Measurements from ENCODE around the gene MFSD6L.

MFSD6L gene

DNA sequence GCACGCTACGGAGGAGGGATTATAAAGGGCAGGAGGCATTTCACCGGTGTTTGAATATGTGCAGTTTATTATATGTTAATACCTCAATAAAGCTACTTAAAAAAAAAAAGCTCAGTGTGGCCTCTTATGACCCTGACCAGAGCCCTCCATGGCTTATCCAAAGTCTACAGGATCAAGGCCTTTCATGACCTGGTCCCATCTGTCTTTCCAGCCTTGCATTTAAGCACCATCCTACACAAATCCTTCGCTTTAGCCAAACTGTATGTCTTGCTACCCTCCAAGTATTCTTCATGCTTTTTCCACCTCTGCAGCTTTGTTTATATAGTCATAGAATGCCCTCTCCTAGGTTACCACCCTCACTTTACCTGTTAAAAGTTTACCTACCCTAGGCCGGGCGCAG is 6.5 kb downstream of the MFSD6L start:
- TF ChIP-seq, protein P1, sequence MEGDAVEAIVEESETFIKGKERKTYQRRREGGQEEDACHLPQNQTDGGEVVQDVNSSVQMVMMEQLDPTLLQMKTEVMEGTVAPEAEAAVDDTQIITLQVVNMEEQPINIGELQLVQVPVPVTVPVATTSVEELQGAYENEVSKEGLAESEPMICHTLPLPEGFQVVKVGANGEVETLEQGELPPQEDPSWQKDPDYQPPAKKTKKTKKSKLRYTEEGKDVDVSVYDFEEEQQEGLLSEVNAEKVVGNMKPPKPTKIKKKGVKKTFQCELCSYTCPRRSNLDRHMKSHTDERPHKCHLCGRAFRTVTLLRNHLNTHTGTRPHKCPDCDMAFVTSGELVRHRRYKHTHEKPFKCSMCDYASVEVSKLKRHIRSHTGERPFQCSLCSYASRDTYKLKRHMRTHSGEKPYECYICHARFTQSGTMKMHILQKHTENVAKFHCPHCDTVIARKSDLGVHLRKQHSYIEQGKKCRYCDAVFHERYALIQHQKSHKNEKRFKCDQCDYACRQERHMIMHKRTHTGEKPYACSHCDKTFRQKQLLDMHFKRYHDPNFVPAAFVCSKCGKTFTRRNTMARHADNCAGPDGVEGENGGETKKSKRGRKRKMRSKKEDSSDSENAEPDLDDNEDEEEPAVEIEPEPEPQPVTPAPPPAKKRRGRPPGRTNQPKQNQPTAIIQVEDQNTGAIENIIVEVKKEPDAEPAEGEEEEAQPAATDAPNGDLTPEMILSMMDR (IDR thresholded peaks at IDR 0.05; ENCODE audit: low read depth, low read length), result no peak
- DNase-seq, result peak; percentile 72
- H3K27me3 ChIP-seq (ENCODE audit: insufficient read depth, low read depth, severe bottlenecking), result no peaks in the 10 kb centered on the region
- H3K36me3 ChIP-seq, result no peaks in the 10 kb centered on the region; the same call in 1 of the 2 replicates
- peak overlapping the region; percentile 82 for H3K27ac ChIP-seq
- no peak overlapping the region for H3K4me3 ChIP-seq (ENCODE audit: low read depth, low read length)
- peaks cover 13% of the 10 kb centered on the region for H3K9me3 ChIP-seq (ENCODE audit: severe bottlenecking)

DNA sequence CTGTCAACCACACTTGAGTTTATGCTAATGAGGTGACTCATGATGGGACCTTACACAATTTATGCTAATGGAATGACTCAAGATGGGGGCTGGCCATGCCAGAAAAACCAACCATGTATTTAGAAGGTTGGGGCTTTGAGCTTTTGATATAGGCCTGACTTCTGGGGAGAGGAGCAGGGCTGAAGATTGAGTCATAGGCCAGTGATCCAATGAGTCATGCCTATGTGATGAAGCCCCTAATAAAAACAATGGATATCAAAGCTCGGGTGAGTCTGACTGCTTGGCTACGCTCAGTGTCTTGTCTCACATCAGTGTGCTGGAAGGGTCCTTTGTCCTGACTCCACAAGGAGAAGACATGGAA is 7.3 kb downstream of the MFSD6L start:
- Histone ChIP-seq H3K9me3 (ENCODE audit: severe bottlenecking) (peaks cover 13% of the 10 kb centered on the region), H3K4me3 (ENCODE audit: low read depth, low read length) (no peak overlapping the region), H3K36me3 (no peaks in the 10 kb centered on the region; the same call in 1 of the 2 replicates), H3K27me3 (ENCODE audit: insufficient read depth, low read depth, severe bottlenecking) (no peaks in the 10 kb centered on the region), H3K27ac (peak overlapping the region; percentile 71)
- TF ChIP-seq, protein P1 (IDR thresholded peaks at IDR 0.05; ENCODE audit: low read depth, low read length), result no peak
- no peak for DNase-seq

DNA sequence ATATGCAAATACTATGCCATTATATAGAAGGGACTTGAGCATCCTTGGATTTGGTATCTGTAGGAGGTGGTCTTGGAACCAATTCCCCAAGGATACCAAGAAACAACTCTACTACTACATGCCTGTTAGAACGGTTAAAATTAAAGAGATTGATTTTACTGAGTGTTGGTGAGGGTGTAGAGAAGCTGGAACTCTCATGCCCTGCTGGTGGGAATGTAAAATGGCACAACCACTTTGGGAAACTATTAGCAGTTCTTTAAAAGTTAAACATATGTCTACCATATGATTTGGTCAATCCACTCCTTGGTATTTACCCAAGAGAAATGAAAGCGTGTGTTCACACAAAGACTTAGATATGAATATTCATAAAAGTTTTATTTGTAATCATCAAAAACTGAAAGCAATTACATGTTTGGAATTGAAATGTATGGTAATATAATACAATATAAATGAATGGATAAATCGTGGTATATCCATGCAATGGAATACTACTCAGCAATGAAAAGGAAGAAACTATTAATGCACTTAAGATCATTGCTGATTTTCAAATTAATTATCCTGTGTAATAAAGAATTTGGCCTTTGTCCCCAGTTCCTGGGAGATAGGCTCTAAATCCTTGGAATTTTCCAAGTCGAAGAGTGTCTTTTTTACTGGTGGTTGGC is 7.8 kb downstream of the MFSD6L start:
- H3K27me3 ChIP-seq (ENCODE audit: insufficient read depth, low read depth, severe bottlenecking), result no peaks in the 10 kb centered on the region
- no peaks in the 10 kb centered on the region; the same call in 1 of the 2 replicates for H3K36me3 ChIP-seq
- TF ChIP-seq, protein P1 (IDR thresholded peaks at IDR 0.05; ENCODE audit: low read depth, low read length), result no peak
- H3K9me3 ChIP-seq (ENCODE audit: severe bottlenecking), result peaks cover 13% of the 10 kb centered on the region
- no peak overlapping the region for H3K27ac ChIP-seq
- H3K4me3 ChIP-seq (ENCODE audit: low read depth, low read length), result no peak overlapping the region
- no peak for DNase-seq

DNA sequence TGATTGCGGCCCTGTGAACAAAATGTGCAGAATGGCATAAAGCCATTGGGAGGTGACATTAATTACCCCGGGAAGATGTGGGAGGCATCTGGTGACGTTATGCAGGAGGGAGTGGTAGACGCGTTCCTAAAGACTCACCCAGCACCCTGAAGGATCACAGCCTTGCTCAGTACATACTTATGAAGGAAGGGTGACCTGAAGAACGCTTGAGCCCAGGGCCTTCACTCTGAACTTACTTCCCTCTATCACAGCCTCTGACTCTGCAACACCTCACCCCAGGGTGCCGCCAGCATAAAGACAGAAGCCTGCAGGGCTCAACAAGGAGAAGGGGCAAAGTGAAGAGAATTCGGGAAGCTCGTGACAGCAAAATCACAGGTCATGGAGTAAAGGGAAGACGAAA is 9.4 kb downstream of the MFSD6L start:
- no peak for DNase-seq
- TF ChIP-seq, protein P1 (IDR thresholded peaks at IDR 0.05; ENCODE audit: low read depth, low read length), result no peak
- H3K27ac ChIP-seq, result no peak overlapping the region

DNA sequence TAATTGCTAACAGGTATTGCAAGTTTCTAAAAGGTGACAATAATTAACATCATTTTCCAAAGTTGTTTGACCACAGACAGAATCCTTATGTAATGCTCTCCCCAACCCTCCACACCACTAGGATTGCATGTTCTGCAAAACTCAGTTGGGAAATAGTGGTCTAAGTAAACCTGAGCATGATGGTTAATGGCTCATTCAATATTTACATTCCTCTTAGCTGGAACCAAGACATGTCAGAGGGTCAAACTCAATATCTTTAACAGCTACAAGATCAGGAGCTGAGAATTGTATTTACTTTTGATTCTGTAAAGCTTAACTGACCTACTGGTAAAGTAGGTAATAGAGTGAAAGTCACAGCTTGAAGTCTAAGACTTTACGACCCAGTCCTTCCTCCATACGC is 10.2 kb downstream of the MFSD6L start:
- TF ChIP-seq, protein P1 (IDR thresholded peaks at IDR 0.05; ENCODE audit: low read depth, low read length), result no peak
- H3K36me3 ChIP-seq, result no peaks in the 10 kb centered on the region; the same call in 1 of the 2 replicates
- H3K27ac ChIP-seq, result no peak overlapping the region
- DNase-seq, result no peak
- no peak overlapping the region for H3K4me3 ChIP-seq (ENCODE audit: low read depth, low read length)
- H3K27me3 ChIP-seq (ENCODE audit: insufficient read depth, low read depth, severe bottlenecking), result no peaks in the 10 kb centered on the region
- H3K9me3 ChIP-seq (ENCODE audit: severe bottlenecking), result peaks cover 13% of the 10 kb centered on the region

More for the DNA sequence above, 9.4 kb downstream of the MFSD6L start:
- Histone ChIP-seq H3K9me3 (ENCODE audit: severe bottlenecking) (peaks cover 13% of the 10 kb centered on the region), H3K27me3 (ENCODE audit: insufficient read depth, low read depth, severe bottlenecking) (no peaks in the 10 kb centered on the region), H3K36me3 (no peaks in the 10 kb centered on the region; the same call in 1 of the 2 replicates), H3K4me3 (ENCODE audit: low read depth, low read length) (no peak overlapping the region)
